K562 (cell line): Measurements from ENCODE around the gene C1orf122.

Experiments
- ATF2 ChIP-seq: sonication (generic); formaldehyde crosslinking; IDR thresholded peaks from 2 replicates; pipeline ENCODE4 v1.8.1; 2022; ENCODE audit warnings: missing genetic modification reagents
- ATF7 ChIP-seq: fragments of 450-650 bp; IDR thresholded peaks from 2 replicates; pipeline ENCODE4 v1.7.1; 2014; ENCODE audit warnings: mild to moderate bottlenecking, moderate library complexity
- BRCA1 ChIP-seq, 2 experiments: fragments of 450-650 bp in 1 of 2; sonication (generic) in 1 of 2; formaldehyde crosslinking in 1 of 2; IDR thresholded peaks; 2 replicates each; pipeline versions ENCODE4 v1.5.0 to v1.6.1; 2017 to 2020; ENCODE audit warnings: mild to moderate bottlenecking in 1 of 2, missing genetic modification reagents in 1 of 2
- CHD4 ChIP-seq: fragments of 200-600 bp; sonication (generic); IDR thresholded peaks from 3 replicates; pipeline ENCODE4 v1.6.1; 2012; ENCODE audit warnings: low read depth, mild to moderate bottlenecking, mixed read lengths, low read length, inconsistent platforms; ENCODE audit not compliant: insufficient read depth, insufficient replicate concordance, poor library complexity, severe bottlenecking
- E2F4 ChIP-seq: sonication (generic); formaldehyde crosslinking; IDR thresholded peaks from 2 replicates; pipeline ENCODE4 v1.8.0; 2022; ENCODE audit warnings: mild to moderate bottlenecking, low read depth, missing genetic modification reagents
- SRSF3 ChIP-seq: fragments of 200-400 bp; formaldehyde crosslinking; IDR thresholded peaks from 2 replicates; pipeline ENCODE4 v1.6.1; 2016; ENCODE audit warnings: mild to moderate bottlenecking, low read length, moderate library complexity; ENCODE audit not compliant: insufficient read depth
- ZNF253 ChIP-seq: fragments of 250-450 bp; sonication (Bioruptor Pico); conservative IDR thresholded peaks from 2 replicates; pipeline ENCODE4 v1.6.1; 2021; ENCODE audit warnings: mild to moderate bottlenecking
- ZNF592 ChIP-seq: fragments of 450-650 bp; IDR thresholded peaks from 2 replicates; pipeline ENCODE4 v1.6.1; 2017; ENCODE audit warnings: antibody characterized with exemption, mild to moderate bottlenecking

- TF ChIP-seq ATF2 (CRISPR knock-in tag) (no peak), E2F4 (CRISPR knock-in tag) (no peak), ZNF253 (CRISPR knock-in tag) (no peak), BRCA1 (IDR thresholded peaks at IDR 0.05) (no peak), BRCA1 (CRISPR knock-in tag; IDR thresholded peaks at IDR 0.05) (no peak), SRSF3 (no peak), CHD4 (no peak), ATF7 (no peak), ZNF592 (no peak)
Observed at GRCh38 chr1:37844536-37844935, 36.9 kb downstream of the C1orf122 start.
